T1000 (cell line): ENCODE measurements around the gene DOK7.

Source experiments
- DNase-seq: peaks from one replicate; lab custom pipeline; 2025; ENCODE audit warnings: mixed read lengths; lab: John Stamatoyannopoulos, UW

Gene DOK7

DNA sequence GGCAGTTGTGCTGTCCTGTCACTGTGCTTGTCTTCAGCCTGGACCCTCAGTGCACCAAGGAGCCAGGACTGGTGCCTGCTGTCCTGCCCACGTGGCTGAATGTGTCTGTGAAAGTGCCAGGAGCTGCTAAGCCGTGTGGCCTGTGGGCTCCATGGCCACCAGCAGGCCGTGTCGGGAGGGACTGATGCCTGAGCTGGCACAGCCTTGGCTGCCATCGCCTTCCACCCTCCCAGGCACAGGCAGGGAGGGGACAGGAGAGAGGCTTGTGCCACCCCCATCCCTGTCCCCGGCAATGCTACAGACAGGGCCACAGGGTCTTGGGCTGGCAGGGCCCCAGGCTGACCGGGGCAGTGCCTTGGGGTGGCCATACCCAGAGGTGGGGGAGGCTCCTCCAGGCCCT lies 24.8 kb downstream of the DOK7 start:
- no peak for DNase-seq

DNA sequence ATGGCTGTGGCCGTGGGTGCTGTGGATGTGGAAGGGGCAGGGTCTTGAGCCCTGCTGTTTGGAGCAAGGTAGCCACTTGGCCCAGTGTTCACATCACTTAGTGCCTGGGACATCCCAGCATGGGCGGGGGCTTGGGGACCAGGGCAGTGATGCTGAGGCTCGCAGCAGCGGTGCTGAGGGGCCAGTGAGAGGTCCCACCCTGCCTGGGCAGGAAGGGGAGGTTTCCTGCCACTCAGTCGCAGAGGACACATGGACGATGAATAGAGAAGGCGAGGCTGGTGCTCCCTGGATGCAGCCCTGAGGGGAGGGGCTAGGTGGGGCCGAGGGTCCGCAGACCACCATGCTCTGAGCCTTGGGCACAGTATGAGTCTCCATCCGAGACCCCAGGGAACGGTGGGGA lies 25.7 kb downstream of the DOK7 start:
- no peak for DNase-seq

DNA sequence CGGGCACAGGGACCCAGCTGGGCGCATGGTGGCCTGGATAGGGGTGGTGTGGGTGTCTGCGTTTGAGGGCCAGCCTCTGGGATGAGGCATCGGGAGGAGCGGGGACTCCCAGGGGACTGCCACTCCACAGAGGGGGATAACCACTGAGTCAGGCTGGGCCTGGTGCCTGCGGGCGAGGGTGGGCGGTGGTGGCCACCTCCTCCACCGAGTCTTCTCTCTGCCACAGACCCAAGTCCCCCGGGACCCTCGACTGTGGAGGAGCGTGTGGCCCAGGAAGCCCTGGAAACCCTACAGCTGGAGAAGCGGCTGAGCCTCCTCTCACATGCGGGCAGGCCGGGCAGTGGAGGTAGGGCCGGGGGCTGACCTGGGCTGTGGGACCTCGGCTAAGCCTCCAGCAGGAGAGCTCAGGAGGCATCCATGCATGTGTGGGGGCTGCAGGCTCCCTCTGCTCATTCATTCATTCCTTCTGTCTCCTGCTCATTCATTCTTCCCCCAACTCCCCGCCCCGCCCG lies 26.4 kb downstream of the DOK7 start:
- DNase-seq, result peak; percentile 24

DNA sequence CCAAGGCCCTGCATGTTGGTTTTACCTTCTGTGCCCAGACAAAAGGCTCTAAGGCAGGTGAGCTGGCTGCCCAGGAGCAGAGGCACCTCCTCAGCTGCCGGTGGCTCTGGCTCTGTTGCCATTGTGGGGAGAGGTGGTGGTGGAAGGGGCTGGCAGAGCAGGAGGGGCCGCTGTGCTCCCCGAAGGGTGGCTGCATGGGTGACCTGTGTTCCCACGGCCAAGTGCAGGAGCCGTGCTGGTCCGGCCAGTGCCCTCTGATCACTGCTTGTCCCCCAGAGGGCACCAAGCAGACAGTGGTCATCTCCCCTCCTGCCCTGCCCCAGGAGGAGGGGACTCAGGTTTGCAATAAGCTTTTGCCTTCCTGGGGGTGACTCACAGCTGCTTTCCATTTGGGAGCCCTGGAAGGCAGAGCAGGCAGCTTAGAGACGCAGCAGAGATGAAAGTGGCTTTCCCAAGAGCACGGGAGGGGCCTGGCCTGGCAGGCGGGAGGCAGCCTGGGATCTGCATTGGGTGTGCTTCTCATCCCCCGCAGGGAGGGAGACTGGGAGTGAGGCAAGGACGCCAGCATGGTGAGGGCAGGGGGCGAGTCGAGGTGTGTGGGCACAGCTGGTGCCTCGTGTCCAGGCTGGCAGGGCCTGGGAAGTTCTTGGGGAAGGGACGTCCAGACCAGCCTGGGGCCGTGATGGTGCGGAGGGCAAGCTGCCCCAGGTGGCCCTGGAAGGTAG lies 28.7 kb downstream of the DOK7 start:
- DNase-seq, result no peak

DNA sequence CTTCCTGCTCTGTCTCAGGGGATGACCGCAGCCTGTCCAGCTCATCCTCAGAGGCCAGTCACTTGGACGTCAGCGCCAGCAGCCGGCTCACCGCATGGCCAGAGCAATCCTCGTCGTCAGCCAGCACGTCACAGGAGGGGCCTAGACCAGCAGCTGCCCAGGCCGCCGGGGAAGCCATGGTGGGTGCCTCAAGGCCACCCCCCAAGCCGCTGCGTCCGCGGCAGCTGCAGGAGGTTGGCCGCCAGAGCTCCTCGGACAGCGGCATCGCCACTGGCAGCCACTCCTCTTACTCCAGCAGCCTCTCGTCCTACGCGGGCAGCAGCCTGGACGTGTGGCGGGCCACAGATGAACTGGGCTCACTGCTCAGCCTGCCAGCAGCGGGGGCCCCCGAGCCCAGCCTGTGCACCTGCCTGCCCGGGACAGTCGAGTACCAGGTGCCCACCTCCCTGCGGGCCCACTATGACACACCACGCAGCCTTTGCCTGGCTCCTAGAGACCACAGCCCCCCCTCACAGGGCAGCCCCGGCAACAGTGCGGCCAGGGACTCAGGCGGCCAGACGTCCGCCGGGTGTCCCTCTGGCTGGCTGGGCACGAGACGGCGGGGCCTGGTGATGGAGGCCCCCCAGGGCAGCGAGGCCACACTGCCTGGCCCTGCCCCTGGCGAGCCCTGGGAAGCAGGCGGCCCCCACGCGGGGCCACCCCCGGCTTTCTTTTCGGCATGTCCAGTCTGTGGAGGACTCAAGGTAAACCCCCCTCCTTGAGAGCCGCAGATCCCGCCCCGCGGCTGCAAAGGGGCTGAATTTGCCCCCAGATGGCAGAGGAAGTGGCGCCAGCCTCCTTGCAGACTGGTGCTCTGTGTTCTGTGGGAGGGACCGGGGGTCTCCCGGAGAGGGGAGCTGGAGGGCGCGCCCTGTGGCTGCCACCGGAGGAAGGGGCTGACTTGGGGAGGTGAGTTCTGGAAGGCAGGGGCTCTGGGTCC lies 29.9 kb downstream of the DOK7 start:
- no peak for DNase-seq

DNA sequence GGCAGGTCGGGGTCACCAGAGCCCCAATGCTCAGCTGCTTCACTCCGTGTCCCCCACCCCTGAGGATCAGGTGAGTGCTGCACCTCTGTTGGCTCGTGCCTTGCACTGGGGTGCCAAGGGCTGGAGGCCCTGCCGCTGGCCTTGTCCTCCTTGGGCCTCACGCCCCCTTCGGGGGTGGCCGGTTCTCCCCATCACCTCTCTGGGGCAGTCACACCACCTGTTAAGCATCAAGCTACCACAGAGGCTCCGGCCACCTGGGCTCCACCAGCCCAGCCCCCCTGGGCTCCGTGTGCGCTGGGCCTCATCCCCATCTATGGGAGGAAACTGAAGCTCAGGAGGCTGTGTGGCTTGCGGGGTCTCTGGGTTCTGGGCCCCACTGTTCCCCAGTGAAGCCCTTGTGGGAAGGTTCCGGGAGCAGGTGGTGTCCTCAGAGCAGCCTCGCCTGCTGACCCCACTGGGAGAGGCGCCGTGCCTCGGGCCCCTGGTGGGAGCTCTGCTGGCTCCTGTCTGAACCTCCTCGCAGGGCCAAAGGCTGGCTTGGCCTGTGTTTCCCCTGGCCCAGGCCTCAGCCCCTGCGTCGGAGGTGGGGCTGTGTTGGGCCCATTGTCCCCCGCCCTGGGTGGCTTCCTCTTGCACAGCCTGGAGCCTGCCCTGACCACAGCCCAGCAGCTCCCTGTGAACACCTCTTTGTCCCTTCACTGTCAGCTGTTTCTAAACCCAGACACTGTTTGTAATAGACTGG lies 30.8 kb downstream of the DOK7 start:
- DNase-seq, result no peak

DNA sequence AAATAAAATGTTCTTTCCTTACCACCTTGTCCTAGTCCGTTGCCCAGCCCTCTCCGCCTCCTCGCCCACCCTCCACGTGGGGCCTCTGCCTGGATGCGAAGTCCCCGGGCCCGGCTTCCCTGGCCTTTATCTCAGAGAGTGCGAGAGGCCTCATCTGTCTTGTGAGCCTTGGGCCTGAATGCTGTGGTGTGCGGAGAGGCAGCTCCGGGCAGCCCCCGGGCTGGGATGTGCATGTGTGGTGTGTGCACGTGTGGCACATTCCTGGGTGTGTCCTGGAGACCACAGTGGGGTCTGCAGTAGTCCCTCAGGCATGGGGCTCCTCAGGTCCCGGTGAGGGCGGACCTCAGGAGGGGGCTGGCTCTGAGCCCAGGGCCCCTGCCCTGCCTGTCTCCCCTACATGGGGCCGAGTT lies 31.4 kb downstream of the DOK7 start:
- no peak for DNase-seq

DNA sequence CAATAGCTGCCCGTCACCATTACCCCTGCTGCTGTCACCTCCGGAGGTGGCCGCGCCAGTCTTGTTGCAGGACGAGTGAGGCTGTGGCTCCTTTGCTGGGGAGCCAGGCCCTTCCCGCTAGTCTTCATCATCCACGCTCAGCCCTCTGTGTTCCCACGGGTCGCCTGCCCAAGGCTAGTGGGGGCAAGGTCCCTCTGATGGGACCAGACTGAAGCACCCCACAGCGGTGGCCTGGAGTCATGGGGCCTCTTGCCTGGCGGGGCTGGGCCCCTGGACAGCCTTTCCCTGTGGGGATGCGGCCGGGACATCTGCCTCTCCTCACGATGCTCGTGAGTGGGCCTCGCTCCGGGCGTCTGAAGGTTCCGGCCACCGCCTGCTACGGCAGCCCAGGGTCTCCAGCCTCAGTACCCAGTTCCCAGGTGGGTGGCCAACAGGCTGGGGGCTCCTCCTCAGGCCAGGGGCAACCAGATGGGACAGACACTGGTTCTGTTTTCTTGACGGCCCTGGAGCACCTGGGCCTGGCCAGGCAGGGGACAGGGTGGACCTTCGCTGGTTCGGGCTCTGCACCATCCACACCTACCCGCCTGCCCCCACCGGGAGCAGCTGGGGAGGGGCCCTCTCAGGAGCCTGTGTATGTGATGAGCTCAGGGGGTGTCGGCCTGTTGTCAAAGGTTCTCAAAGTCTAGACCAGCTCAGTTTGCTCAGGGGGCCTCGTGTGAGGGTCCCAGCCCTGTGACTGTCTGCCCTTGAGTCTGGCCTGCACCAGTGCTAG lies 32.3 kb downstream of the DOK7 start:
- DNase-seq, result no peak

DNA sequence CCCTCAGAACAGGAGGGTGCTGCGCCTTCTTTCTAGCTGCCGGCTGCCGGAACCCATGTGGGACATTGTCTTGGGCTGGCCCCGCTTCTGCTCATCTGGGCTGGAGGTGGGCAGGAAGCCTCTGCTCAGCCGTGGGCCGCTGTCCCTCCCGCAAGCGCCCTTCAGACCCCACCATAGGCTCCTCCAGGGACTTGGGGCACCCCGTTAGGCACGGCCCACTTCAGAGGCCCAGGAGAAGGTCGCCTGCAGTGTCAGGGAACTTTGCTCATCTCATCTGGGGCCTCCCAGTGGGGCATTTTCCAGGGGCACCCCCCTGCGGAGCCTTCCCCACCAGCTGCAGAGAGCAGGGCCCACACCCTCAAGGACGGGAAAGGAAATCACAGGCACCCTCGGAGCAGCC lies 32.9 kb downstream of the DOK7 start:
- no peak for DNase-seq

DNA sequence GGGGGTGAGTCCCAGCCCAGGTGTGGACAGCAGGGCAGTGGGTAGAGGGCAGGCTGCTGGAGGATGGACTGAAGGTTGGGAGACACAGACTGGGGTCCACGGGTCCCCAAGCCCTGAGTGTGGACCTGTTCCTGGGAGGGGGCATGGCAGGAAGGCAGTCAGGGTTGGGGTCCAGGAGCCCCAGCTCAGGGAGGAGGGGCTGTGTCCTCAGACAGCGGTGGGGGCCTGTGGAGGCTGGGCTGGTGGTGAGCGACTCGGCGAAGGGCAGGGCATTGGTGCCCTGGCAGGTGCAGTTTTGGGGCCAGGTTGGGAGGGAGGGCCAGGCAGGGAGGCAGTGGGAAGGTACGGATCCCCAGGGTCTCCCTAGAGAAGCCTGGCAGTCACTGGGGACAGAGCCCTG lies 34.0 kb downstream of the DOK7 start:
- DNase-seq, result no peak

DNA sequence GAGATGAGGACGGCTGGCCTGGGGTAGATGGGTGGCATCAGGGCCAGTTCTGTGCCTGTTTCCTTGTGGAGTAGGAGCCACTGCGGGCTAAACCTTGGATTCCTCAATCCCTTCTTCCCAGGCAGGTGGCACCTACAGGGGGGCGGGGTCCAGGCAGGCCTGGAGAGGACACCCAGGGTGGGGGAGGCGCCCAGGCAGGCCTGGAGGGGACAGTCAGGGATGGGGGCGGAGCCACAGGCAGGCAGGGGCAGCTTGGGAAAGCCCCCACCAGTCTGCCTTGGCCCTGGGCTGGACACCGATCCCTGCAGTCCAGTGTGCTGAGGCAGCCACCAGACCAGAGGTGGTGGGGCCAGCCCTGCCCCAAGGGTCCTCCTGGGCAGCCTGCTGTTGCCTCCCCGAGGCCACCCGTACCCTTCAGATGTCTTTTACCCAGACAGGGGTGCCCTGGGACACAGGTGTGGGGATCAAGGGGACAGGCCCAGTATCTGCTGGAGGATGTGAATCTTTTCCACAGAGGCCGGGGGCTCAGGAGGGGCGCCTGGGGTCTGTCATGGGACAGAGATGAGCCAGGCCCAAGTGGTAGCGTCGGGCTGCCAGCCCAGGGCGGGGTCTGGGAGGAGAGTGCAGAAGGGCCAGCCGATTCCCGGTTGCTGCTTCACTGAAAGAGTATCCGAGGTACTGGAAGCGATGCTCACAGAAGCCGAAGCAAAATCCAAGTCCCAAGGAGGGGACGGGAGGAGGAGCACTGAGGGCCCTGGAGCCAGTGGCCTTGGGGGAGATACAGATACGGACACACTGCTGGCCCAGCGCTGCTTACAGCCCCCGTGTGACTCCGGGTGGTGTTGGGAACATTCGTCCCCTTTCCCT lies 34.6 kb downstream of the DOK7 start:
- DNase-seq, result no peak

DNA sequence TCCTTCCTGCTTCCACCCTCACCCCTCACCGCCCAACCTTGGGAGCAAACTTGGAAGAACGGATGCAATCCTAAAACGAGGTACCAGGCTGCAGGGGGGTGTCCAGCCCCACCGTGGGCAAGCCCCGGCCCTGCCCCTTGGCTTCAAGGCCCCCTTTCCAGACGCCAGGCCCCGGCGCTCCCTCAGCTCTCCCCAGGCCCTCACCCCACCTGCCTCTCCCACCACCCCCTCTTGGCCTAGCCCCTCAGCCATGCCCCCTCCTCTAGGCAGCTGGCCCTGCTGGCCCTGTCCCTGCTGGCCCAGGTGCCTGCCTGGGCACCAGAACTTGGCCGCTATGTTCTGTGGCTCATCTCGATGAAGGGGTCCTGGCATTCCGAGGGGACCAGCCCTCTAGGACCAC lies 35.3 kb downstream of the DOK7 start:
- no peak for DNase-seq

DNA sequence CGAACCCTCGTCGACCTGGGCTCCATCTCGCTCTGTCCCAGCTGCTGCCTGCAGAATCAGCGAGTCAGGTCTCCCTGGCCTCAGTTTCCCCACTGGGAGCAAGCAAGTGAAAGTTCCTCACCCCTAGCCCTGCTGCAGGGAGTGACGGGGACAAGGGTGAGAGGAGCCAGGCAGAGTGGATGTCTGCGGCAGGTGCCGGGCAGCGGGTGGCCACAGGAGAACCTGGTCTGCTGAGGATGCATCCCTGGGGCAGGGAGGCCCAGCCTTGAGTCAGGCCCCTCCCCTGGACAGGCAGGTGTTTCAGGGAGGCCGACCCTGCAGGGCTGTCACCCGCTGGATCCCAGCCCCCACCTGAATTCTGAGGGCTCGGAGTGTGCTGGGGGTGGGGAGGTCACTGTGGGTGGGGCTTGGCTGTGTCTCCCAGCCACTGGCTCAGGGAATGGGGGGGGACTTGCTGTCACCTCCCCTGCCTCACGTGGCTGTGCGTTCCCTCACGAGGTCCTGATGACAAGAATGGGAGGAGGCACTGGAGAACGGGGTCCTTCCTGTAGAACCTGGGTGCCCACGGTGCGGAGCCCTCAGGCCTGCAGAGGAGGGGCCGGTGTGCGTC lies 35.9 kb downstream of the DOK7 start:
- DNase-seq, result no peak

DNA sequence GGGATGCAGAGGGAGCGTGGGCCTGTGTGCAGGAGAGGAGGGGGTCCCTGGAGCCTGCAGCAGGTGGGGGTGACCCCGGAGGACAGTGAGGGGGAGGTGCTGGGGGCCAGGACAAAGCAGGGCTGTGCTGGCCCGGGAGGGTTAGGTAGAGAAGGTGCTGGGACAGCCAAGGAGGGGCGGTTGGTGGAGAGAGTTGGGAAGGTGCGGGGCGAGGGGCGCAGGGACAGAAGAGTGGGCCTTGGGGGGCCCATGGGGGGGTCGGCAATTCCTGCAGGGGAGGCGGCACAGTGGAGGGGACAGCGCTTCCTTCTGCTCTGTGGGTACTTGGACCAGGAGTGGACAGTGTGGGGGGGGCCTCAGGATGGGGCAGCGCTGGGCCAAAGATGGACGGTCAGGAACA lies 36.6 kb downstream of the DOK7 start:
- DNase-seq, result no peak

DNA sequence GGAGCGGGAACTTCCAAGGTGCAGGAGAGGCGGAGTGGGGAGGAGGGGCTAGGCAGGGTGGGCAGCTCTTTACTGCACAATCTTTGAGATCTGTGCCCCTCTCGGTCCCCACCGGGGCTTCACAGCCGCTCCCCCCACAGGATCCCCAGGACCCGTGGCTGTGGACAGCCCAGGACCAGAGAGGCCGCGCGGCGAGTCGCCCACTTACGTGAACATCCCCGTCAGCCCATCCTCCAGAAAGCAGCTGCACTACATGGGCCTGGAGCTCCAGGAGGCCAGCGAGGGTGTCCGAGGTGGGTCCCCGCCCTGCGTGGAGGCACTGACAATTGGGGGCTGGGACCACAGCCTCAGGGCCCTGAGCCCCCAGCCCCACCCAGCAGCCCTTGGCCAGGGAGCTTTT lies 37.0 kb downstream of the DOK7 start:
- no peak for DNase-seq

DNA sequence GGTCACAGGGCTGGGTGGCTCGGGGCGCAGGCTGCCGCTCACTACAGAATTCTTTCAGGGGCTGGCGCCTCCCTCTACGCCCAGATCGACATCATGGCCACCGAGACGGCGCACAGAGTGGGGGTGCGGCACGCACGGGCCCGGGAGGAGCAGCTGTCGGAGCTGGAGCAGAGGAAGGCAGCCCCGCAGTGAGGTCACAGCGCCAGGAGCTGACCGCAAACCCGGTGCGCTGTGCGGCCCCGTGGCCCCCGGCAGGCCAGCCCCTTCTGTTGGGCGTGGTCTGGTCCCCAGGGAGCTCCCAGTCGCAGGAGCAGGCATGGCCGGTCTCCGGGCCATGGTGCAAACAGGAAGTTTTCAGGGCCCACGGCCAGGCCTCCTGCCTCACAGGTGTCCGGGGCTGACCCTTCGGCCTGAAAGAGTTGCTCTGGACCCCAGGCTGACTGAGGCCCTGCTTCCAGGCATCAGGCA lies 37.6 kb downstream of the DOK7 start:
- DNase-seq, result no peak

DNA sequence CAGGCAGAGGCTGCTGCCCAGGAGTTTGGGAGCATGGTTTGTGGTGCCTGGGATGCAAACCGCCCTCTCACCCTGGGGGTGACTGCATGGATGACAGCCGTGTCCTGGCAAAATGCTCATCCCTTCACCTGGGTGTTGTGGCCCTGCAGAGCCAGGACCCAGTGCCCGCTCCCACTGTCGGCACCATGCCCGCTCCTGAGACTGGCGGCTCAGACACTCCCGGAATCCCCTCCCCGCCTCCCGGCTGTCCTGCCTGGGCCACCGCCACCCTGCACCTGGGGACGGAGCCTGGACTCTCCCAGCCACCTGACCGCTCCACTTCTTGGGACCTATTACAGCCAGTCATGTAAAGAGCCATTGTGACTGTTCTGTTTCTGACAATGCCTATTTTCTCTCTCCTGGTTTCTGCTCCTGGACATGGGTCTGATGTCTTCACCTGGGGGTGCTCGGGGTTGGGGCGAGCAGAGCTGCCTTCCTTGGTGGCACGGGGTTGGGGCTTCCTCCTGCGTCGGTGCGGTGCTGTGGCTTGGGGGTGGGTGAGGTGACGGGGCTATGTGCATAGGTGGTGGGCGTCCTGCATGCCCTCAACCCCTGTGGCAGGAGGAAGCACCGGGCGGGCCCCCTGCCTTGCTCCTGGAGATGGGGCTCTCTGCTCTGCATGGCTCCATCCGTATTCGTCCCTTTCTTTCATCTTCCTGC lies 38.2 kb downstream of the DOK7 start:
- no peak for DNase-seq

DNA sequence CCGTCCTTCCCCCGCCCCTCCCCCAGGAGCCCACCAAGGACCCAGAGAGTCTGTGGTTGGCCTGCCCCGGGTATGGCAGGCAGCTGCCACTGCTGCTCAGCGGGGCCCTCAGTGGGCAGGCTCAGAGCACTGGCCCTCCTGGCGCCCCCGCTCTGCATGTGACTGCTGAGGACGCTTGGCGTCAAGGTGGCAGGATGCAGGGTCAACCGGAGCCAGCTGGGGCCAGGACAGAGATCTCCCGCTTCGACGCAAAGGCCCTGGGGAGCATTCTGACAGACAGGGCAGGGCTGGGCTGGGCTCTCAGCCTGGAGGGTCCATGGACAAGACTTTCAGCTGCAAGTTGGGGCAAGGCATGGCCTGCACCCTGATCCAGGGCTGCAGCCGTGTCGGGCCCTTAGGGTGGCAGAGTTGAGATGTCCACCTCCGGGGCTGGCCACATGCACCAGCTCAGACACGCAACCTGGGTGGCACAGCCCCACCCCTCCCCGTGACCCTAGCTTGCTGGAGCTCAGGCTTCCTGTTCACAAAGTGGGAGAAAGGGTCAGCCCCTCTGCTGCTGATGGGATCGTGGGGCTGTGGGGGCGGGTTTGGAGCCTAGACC lies 38.8 kb downstream of the DOK7 start:
- no peak for DNase-seq
